Choroid plexus epithelial cell (primary cell): ENCODE measurements around the gene SPACA6.

ENCODE experiments used
- DNase-seq: peaks from one replicate; pipeline ENCODE4 v3.0.0-alpha.2; 2010; ENCODE audit warnings: low read depth
- H3K4me3 ChIP-seq: 2 replicates; pipeline ENCODE4 v1.5.1; 2011; ENCODE audit warnings: low read depth, mild to moderate bottlenecking, control low read depth, low read length, moderate library complexity
- TF ChIP-seq, protein P1 (sequence below): conservative IDR thresholded peaks from 2 replicates; pipeline ENCODE4 v1.5.1; 2011; ENCODE audit warnings: low read depth, mild to moderate bottlenecking, control low read depth, inconsistent platforms, low read length, moderate library complexity

SPACA6 gene

DNA sequence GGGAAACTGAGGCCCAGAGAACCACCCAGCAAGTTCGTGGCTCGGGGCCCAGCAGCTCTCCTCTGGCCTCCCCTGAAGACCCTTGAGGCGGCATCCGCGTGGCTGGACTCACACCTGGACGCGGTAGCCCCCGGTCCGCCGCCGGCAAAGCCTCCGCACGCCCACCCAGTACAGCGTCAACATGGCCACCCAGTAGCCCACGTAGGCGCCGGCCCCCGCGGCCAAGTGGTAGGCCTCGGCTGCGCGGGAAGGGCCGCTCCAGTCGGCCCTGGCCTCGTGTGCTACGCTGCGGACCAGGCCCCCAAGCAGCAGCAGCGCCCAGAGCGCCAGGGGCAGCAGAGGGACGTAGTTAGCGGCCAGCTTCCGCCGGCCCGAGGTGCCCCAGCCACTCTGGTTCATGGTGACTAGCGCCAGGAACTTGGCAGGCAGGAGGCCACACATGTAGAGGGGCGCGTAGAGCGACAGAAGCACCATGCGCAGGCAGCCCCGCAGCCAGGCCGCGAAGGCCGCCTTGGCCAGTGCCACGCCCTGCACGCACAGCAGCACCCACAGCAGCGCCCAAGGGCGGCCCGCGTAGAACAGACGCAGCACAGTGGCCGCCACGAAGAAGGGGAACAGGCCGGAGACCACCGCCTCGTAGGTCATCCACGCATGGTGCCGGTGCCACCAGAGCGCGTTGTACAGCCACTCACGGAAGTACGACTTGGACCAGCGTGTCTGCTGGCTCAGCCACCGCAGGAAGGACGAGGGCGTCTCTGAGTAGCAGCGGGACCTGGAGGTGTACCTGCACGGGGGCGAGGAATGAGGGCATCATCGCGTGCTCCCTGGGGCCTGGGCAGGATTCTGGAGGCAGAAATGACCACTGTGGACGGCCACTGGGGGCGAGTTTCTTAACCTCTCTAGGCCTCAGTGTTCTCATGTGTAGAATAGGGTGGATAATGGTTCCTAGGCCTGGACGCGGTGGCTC is 20.5 kb downstream of the SPACA6 start:
- no peak for DNase-seq

DNA sequence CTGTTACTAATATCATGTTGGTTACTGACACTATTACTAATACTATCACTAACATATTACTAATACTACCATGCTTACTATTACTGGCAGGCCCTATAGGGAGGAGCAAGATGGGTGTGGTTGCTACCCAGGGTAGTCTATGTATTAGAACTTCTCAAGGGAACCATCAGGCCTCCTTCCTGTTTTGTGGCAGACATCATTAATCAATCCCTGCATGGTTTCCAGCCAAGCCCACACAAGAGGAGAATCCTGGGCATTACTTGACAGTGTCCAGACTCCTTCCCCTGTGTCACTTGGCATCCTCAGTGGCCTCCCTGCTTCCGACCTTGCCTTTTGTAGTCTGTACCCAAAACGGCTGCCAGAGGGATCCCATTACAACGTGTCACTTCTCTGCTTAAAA is 21.7 kb downstream of the SPACA6 start:
- no peak overlapping the region for H3K4me3 ChIP-seq
- TF ChIP-seq, protein P1, sequence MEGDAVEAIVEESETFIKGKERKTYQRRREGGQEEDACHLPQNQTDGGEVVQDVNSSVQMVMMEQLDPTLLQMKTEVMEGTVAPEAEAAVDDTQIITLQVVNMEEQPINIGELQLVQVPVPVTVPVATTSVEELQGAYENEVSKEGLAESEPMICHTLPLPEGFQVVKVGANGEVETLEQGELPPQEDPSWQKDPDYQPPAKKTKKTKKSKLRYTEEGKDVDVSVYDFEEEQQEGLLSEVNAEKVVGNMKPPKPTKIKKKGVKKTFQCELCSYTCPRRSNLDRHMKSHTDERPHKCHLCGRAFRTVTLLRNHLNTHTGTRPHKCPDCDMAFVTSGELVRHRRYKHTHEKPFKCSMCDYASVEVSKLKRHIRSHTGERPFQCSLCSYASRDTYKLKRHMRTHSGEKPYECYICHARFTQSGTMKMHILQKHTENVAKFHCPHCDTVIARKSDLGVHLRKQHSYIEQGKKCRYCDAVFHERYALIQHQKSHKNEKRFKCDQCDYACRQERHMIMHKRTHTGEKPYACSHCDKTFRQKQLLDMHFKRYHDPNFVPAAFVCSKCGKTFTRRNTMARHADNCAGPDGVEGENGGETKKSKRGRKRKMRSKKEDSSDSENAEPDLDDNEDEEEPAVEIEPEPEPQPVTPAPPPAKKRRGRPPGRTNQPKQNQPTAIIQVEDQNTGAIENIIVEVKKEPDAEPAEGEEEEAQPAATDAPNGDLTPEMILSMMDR, result no peak
- DNase-seq, result no peak

More for the DNA sequence above, 20.5 kb downstream of the SPACA6 start:
- H3K4me3 ChIP-seq, result no peak overlapping the region
- TF ChIP-seq, protein P1, result no peak

DNA sequence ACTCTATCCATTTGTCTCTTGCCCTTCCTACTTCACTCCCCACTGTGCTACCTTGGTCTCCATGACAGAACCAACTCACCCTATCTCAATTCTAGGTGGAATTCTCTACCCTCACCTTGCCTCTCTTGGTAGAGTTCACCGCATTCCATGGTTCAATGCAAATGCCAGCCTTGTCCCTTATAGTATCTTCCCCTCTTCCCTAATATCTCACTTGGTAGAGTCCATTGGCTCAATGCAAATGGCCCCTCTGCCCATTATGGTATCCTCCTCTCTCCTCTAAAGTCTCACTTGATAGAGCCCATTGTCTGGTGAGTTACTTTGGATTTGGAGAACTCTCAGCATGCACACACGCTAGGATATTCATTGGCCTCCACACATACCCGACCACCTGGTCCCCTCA is 22.7 kb downstream of the SPACA6 start:
- TF ChIP-seq, protein P1, result no peak
- DNase-seq, result no peak

DNA sequence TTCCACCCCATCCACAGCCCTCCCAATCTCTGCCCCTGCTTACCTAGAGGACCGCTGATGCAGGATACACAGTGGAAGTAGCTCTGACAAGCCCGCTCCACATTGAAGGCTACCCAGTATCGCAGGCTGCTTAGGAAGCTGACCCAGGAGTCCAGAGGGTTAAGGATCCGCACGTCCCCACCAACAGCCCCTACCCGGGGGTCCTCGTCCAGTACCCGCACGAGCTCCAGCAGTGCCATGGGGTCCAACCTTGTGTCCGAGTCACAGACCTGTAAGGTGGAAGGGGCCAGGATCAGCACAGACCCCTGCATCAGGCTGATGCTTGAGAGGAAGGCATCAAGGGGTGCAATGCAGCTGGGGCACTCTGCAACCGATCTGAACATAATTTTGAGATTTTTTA is 23.8 kb downstream of the SPACA6 start:
- TF ChIP-seq, protein P1, result no peak
- DNase-seq, result no peak
- H3K4me3 ChIP-seq, result no peak overlapping the region

More for the DNA sequence above, 22.7 kb downstream of the SPACA6 start:
- H3K4me3 ChIP-seq, result no peak overlapping the region

DNA sequence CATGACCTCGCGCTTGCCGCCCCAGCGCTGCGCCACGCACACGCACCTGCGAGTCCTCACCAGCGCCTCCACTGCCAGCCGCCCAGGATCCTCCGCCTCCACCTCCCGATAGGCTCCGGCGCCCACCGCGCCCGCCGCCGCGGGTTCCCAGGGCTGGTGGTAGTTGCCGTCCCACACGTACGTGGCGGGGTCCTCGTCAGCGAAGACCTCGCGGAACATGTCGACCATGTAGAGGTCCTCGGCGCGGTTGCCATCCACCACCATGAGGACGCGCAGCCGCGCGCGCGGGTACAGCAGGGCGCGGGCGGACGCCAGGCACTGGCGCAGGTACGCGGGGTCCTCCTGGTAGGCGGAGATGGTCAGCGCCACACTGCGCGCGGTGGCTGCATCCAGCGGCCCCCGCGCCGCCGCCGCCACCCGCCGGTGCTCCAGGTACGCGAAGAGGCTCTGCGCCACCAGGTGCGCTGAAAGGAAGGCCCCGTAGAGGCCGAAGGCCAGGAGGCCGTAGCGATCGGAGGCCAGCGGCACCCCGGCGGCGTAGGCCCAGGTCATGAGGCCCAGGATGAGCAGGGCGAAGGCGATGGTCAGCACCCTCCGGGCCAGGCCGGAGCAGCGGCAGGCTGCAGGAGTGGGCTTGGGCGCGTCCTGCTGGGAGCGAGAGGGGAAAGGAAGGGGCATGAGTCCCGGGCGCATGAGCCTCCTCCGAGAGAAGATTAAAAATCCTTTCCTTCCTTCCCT is 26.3 kb downstream of the SPACA6 start:
- no peak for DNase-seq
- peak overlapping the region; percentile 61 for H3K4me3 ChIP-seq
- TF ChIP-seq, protein P1, result no peak

DNA sequence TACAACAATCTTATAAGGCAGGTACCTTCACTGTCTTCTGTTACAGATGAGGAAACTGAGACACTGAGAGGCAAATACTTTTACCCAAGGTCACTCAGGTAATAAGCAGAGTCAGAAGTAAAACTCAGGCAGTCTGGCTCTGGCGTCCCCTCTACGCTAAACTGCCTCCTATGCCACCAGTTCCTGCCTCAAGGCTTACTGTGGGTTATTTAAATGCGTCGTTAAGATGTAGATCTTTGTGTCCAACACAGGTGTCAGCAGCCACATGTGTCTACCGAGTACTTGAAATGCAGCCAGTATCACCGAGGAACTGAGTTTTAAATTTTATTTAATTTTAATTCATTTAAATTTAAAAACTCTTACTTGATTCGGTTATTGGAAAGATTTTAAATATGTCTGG is 28.8 kb downstream of the SPACA6 start:
- H3K4me3 ChIP-seq, result peak overlapping the region; percentile 39
- TF ChIP-seq, protein P1, result no peak
- no peak for DNase-seq
